ENCODE data around the gene UNC50. TPM values are rescaled to one million over a fixed set of nuclear protein-coding genes. Genes with fewer than 3 reads are reported as not detected.

The UNC50 gene
- polyA plus RNA-seq, 1 donor (not counting 4 experiments of a cell fraction or from before 2014, with no cell fraction given) = 75.2 TPM

DNA sequence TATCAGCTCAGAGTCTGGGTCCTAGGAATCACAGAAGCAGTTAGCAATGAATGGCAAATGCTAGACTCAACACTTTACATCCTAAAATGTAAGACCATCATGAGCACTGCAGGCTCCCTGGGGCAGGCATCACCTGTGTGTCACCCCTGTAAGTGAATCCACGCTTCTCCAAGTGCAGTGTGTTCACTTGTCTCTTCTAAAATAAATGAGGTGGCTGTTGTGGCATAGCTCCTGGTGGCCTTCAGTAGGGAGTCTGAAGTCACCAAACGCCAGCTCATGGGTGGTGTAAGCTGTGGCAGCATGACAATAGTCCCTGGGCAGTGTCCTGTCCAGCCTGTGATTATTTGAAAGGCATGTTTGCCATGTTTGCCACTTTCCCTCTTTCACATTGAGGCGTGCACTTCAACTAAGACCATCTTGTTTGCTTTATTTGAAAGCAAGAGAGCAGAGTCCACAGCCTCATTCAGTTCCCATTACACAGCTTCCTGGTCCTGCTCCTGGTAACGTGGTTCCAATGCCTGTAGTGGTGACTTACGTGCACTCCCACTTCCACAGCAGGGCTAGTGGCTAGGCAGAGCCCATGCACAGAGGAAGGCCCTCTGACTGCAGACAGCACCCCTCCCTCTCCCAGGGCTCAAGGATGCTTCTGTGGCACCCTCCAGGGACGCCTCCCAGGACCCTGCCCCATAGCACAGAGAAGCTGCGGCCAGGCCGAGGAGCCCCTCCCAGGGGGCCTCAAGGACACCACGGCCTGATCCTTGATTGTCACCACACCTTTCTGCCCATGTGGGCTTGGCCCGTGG lies 24.4 kb upstream of the UNC50 start:
- Histone ChIP-seq H3K9ac (ENCODE audit: control insufficient read depth, extremely low read depth, insufficient read depth, low read length) (no peak overlapping the region), H3K4me1 (ENCODE audit: control insufficient read depth, extremely low read depth, insufficient read depth, low read length) (no peaks in the 10 kb centered on the region), H3K27ac (ENCODE audit: control insufficient read depth, insufficient read depth, low read length) (no peak overlapping the region), H3K9me1 (ENCODE audit: control insufficient read depth, extremely low read depth, insufficient read depth, low read length) (no peaks in the 10 kb centered on the region), H3K27me3 (ENCODE audit: control insufficient read depth, extremely low read depth, insufficient read depth, low read length) (no peaks in the 10 kb centered on the region), H4K20me1 (ENCODE audit: control insufficient read depth, extremely low read depth, insufficient read depth, low read length) (no peaks in the 10 kb centered on the region), H2AFZ (ENCODE audit: control insufficient read depth, low read length) (no peak overlapping the region), H3K4me3 (ENCODE audit: control insufficient read depth in 2 of 3, extremely low read depth in 1 of 3, insufficient read depth in 2 of 3, low read depth in 1 of 3, low read length in 3 of 3) (no peak overlapping the region), H3K4me2 (ENCODE audit: control insufficient read depth, extremely low read depth, insufficient read depth, low read depth, low read length) (no peak overlapping the region), H3K36me3 (ENCODE audit: control insufficient read depth in 2 of 2, extremely low read depth in 1 of 2, insufficient read depth in 2 of 2, low read length in 2 of 2) (peaks cover 3 to 10% of the 10 kb centered on the region in 2 experiments), H3K79me2 (ENCODE audit: control insufficient read depth, insufficient read depth, low read length) (no peaks in the 10 kb centered on the region), H3K9me3 (ENCODE audit: control insufficient read depth, low read depth, low read length) (no peaks in the 10 kb centered on the region)
- TF ChIP-seq CTCF (optimal IDR thresholded peaks at IDR 0.05 in 1 of 3, IDR thresholded peaks at IDR 0.05 in 1 of 3, conservative IDR thresholded peaks at IDR 0.05 in 1 of 3; ENCODE audit: extremely low read depth in 1 of 3, insufficient read depth in 2 of 3, low read length in 3 of 3) (no peak), EZH2 (IDR thresholded peaks at IDR 0.05; ENCODE audit: low read length) (no peak)
- DNase-seq (ENCODE audit: low read depth, low spot score) (no peak), FAIRE-seq (no peak)
- dilution Hi-C loops (cut with MboI; ENCODE audit: extremely low pct_ligation_motif_present, low sequenced_read_pairs) = no loop called here

DNA sequence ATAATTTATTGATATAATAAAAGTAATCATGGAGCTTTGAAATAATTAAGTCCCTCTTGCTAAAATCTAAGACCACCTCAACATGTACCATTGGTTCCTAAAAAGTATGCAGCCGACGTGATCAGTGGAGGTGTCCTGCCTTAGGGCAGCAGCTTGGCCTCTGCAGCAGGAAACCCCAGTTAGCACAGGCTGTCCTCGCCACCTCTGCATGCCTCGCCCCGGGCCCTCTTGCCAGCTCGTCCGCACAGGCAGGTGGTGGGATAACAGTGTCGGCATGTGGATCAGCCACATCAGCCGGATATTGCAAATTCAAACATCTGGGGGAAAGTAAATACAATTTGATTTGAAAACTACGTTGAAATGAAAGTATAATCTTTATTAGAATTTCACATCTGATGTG lies 23.0 kb upstream of the UNC50 start:
- Histone ChIP-seq H3K4me1 (ENCODE audit: control insufficient read depth, extremely low read depth, insufficient read depth, low read length) (no peaks in the 10 kb centered on the region), H3K4me2 (ENCODE audit: control insufficient read depth, extremely low read depth, insufficient read depth, low read depth, low read length) (no peak overlapping the region), H3K27me3 (ENCODE audit: control insufficient read depth, extremely low read depth, insufficient read depth, low read length) (no peaks in the 10 kb centered on the region), H3K9me1 (ENCODE audit: control insufficient read depth, extremely low read depth, insufficient read depth, low read length) (no peaks in the 10 kb centered on the region), H4K20me1 (ENCODE audit: control insufficient read depth, extremely low read depth, insufficient read depth, low read length) (no peaks in the 10 kb centered on the region), H3K27ac (ENCODE audit: control insufficient read depth, insufficient read depth, low read length) (no peak overlapping the region), H3K36me3 (ENCODE audit: control insufficient read depth in 2 of 2, extremely low read depth in 1 of 2, insufficient read depth in 2 of 2, low read length in 2 of 2) (peaks cover 3 to 10% of the 10 kb centered on the region in 2 experiments), H3K79me2 (ENCODE audit: control insufficient read depth, insufficient read depth, low read length) (no peaks in the 10 kb centered on the region), H3K9me3 (ENCODE audit: control insufficient read depth, low read depth, low read length) (no peaks in the 10 kb centered on the region), H2AFZ (ENCODE audit: control insufficient read depth, low read length) (no peak overlapping the region), H3K9ac (ENCODE audit: control insufficient read depth, extremely low read depth, insufficient read depth, low read length) (no peak overlapping the region), H3K4me3 (ENCODE audit: control insufficient read depth in 2 of 3, extremely low read depth in 1 of 3, insufficient read depth in 2 of 3, low read depth in 1 of 3, low read length in 3 of 3) (no peak overlapping the region)
- FAIRE-seq = no peak
- no peak for DNase-seq (ENCODE audit: low read depth, low spot score)
- TF ChIP-seq CTCF (optimal IDR thresholded peaks at IDR 0.05 in 1 of 3, IDR thresholded peaks at IDR 0.05 in 1 of 3, conservative IDR thresholded peaks at IDR 0.05 in 1 of 3; ENCODE audit: extremely low read depth in 1 of 3, insufficient read depth in 2 of 3, low read length in 3 of 3) (no peak), EZH2 (IDR thresholded peaks at IDR 0.05; ENCODE audit: low read length) (no peak)
- dilution Hi-C loops (cut with MboI; ENCODE audit: extremely low pct_ligation_motif_present, low sequenced_read_pairs) = no loop called here

Measured in keratinocyte (primary cell).